GM18511 (cell line): Measurements from ENCODE around the gene FLII.

Experiments used
- ATAC-seq: cut with Tn5 transposase; IDR thresholded peaks from one replicate; pipeline ENCODE4 v1.9.1; 2021; ENCODE audit warnings: mild to moderate bottlenecking, moderate library complexity; ENCODE audit not compliant: unreplicated experiment

FLII gene

DNA sequence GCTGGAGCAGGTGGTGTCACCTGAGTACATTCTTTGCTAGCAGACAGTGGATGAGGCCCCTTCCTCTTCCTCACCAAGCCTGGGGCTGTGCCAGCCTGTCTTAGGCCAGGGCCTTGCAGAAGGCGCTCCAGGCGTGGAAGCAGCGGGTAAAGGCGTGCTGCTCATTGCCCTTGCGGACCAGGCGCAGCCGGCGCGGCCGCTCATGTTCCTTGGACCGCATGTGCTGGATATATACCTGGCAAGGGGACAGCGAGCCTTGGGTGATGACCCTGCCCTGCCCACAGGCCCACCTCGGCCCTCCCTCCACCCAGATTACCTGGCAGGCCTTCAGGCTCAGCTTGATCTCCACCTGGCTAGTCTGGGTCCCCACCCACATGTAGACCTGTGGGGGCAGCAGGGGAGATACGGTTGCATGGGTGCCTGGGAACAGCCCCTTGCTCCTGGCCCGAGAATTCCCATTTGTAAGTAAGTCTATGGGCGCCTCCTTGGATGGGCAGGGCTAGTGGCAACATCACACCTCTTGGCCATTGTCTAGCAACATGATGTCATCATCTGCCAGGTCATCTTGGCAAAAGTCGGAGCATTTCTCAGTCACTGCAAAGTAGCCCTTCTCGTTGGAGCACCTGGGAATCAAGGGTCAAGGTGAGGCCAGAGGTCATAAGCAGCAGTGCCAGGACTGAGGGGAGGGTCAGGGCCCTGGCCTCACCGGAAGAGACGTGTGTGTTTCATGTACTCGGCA, 13.3 kb downstream of the FLII start:
- ATAC-seq: no peak

DNA sequence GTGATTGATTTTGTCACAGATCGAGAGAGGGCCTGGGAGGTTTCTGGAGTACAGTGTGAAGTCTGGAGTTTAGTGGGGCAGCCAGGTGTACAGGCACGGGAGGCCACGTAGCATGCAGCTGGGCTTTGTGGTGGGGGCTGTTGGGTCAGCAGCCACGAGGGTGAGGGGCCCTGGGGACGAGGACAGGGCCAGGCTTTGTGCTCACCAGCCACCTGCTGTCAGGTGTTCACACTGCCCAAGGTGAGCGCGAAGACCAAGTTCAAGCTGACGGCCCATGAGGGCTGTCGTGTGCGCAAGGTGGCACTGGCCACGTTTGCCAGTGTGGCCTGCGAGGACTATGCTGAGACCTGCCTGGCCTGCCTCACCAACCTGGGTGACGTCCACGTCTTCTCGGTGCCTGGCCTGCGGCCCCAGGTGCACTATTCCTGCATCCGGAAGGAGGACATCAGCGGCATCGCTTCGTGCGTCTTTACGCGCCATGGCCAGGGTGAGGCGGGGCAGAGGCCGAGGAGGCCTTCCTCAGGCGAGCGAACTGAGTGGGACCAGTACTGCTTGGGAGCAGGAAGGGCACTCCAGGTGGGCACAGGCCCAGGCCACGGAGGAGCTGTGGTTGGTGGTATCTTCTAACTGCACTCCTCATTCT, 17.2 kb downstream of the FLII start:
- ATAC-seq: no peak

DNA sequence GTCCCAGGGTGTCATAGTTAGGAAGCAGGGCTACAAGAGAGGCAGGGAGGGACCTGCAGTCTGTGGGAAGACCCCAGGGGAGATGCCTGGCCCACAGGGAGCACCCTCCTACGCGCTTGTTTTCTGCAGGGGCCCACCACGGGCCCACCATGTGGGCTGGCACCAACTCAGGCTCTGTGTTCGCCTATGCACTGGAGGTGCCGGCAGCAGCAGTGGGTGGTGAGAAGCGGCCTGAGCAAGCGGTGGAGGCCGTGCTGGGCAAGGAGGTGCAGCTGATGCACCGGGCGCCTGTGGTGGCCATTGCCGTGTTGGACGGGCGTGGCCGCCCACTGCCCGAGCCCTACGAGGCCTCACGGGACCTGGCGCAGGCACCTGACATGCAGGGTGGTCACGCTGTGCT, 18.1 kb downstream of the FLII start:
- ATAC-seq: no peak

DNA sequence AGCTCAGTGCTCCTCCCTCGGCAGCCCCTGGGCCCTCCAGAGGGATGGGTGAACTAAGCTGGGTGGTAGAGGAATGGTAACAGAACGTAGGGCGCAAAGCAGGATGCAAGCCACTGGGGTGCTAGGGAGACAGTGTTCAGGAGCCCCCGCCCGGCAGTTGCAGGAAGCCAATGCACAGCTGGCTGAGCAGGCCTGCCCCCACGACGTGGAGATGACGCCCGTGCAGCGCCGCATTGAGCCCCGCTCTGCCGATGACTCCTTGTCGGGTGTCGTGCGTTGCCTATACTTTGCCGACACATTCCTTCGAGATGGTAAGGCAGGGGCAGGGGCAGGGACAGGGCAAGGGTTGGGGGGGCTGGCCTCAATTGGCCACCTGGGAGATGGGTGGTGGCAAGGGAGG, 20.2 kb downstream of the FLII start:
- ATAC-seq: no peak

DNA sequence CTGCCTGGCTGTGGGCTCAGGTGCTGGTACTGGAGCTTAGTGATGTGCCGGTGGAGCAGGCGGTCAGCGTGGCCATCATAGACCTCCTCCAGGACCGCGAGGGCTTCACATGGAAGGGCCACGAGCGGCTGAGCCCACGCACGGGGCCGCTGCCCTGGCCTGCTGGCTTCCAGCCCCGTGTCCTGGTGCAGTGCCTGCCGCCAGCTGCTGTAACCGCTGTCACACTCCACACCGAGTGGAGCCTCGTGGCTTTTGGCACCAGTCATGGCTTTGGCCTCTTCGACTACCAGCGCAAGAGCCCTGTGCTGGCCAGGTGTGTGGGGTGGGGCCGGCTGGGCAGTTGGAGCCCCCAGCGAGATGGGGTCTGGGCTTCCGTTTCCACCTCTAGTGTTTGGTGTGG, 21.1 kb downstream of the FLII start:
- ATAC-seq: no peak

DNA sequence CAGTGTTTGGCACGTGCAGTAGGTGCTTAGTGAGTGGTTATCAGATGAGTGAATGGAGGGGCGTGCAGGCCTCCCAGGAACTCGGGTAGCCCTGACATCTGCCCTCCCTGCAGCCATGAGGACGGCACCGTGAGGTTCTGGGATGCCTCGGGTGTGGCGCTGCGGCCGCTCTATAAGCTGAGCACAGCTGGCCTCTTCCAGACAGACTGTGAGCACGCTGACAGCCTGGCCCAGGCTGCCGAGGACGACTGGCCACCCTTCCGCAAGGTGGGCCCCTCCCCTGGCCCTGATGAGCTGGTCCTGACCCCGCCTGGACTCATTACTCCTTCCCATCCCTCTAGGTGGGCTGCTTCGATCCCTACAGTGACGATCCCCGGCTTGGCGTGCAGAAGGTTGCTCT, 22.0 kb downstream of the FLII start:
- ATAC-seq: no peak

DNA sequence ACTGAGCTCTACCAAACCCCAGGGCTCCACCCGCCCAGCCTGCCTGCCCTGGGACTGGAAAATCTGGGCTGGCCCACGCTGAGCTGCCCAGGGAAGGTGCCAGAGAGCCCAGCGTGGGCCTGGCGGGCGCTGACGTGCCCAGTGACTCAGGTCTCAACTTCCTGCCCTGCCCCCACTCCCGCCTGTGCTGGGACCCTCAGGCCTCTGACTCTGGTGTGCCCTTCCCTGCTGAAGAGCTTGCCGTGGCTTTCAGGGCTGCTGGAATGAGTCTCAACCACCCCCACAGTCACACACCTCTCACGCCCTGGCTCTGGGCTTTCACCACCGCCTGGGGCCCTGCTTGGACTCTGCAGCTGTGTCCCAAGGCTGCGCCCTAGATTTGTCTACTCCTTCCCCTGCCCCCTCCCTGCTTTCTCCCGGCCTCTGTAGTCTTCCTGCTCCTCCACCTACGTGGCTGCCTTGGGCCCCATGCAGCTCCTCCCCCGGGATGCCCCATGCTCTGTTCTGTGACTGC, 22.7 kb downstream of the FLII start:
- ATAC-seq: no peak

DNA sequence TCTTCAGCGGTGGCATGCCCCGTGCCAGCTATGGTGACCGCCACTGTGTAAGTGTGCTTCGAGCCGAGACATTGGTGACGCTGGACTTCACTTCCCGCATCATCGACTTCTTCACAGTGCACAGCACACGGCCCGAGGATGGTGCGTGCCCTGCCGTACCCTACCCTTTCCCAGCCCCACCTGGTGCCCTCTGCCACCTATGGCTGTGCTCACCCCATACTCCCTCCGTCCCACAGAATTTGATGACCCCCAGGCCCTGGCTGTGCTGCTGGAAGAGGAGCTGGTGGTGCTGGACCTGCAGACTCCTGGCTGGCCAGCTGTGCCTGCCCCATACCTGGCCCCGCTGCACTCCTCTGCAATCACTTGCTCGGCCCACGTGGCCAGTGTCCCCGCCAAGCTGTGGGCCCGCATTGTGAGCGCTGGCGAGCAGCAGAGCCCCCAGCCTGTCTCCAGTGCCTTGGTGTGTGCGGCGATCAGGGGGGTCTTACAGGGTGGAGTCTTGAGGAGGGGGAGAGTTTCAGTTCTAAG, 23.6 kb downstream of the FLII start:
- ATAC-seq: no peak

DNA sequence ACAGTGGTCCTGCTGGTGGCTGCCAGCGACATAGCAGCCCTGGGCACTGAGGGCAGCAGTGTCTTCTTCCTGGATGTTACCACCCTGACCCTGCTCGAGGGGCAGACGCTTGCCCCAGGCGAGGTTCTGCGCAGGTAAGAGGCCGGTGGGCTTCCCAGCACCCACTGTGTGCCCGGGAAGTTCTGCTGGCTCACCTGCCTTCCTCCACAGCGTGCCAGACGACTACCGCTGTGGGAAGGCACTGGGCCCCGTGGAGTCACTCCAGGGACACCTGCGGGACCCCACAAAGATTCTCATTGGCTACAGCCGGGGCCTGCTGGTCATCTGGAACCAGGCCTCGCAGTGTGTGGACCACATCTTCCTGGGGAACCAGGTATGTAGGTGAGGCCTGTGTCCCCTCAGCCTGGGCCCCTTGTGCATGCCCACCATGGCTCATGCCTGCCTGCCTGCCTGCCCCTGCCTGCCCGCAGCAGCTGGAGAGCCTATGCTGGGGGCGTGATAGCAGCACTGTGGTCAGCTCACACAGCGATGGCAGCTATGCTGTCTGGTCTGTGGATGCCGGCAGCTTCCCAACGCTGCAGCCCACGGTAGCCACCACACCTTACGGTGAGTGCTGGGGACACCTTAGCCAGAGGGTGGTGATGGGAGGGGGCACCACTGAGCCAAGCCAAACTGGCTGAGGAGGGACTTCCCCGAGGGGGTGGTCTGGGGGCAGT, 24.6 kb downstream of the FLII start:
- ATAC-seq: no peak

DNA sequence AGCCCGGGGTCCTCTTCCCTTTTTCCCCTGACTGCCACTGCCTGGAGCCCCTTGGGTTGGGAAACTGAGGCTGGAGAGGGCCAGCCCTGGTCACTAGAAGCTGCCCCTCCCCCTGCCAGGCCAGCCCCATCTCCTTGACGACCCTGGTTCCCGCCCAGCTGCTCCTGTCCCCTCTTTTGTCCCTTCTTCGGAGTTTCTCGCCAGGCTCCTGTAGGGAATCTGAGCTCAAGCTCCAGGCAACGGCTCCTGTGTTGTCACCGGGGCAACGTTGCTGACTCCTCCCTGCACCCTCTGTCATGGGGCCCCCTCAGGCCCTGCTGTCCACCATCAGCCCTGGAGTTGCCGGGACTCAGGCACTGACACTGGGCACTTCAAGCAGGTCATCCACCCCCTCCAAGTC, 27.4 kb downstream of the FLII start:
- no peak for ATAC-seq

DNA sequence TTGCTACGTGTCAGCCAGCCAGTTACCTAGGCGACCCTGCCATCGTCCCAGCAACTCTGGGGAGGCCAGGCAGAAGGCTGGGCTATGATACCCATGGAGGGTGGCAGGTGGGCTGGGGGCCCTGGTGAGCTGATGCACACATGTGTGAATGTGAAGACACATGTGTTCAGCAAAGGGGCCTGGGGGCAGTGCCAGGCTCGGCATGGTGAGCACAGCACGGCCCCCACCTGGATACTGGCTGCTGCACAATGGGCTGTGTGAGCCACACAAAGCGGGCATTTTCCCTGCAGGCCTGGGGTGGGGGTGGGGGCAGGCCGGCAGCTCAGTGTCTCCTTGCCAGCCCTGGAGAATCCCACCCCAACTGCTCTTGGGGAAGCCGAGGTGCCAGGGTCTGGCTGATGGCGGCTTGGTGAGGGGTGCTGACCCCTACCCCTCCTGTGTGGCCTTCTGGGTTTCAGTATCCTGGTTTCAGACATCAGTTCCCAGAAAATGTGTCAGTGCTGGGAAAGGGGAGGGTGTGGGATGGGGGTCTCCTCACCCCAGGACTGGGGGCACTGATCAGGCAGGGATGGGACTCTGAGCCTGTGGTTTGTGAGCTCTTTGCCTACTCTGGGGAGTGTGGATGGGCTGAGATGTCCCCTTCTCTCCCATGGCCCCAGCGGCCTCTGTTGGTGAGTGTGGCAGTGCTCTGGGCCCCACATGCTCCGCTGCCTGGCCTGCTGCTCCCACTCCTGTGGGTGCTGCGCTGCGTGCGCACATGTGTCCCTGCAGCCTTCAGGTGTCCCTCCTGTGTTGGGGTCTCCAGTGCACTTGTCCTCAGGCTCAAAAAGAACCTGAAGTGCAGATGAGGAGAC, 28.0 kb downstream of the FLII start:
- no peak for ATAC-seq

DNA sequence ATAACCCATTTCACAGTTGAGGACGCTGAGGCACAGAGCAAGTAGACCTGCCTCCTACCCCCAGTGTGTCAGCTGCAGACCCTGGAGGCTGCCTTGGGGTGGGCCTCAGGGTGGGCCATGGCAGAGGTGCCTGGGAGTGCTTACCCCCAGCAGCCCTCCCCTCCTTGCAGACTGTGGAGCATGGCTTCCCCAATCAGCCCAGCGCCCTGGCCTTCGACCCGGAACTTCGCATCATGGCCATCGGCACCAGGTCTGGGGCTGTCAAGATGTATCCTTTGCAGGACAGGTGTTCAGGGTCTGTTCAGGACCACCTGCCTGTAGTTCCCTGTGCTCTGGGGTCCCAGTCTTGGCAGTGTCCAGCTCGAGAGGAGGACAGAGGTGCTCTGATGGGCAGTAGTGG, 28.8 kb downstream of the FLII start:
- ATAC-seq: no peak

DNA sequence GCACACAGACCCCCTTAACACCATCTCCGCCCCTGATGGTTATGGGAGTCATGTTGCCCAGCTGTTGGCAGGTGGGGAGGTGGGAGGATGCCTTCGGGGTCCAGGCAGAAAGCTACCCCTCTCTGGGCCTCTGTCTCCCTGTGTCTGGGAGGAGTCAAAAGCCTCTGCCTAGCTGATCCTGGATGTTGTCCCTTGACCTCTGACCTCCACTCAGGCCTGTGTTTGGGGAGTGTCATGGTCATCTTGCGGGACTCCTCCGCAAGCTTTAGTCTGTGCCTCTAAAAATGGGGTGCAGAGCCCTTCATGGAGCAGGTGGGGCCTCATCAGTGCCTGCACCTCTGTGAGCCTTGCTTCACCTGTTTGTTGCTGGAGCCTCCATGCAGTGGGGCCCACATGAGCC, 29.3 kb downstream of the FLII start:
- ATAC-seq: no peak

DNA sequence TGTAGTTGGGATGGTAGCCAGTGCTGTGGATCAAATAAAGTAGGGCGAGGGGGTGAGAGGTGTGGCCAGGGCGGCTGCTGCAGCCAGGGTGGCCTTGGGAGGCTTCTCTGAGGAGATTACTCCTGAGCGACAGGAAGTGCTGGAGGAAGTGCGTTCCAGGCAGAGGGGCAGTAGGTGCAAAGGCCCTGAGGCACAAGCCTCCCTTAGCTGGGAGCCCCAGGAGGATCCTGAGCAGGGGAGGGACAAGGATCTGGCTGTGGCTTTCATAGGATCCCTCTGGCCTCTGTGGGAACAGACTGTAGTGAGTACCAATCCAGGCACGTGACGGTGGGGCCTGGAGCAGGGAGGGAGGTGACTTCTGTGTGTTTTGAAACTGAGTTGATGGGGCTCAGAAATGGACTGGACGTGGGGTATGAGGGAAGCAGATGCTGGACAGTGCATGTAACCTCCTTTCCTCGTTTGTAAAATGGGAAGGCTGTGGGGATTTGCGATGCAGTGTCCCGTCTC, 30.3 kb downstream of the FLII start:
- no peak for ATAC-seq

DNA sequence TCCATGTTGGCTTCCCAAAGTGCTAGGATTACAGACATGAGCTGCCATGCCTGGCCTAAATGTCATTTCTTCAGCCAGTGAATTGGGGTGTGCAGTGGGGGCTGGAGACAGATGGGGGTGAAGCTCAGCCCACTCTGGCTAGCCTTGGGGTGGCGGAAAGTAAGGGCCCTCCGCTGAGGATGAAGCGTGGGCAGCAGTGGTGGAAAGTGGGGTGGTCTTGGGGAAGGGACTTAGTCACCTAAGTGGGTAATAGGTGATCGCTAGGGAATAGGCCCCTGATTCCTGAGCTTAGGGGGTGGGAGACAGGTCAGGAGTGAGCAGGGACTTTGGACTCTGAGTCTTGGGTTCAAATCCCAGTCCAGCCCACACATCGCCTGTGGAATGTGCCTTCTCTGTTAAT, 30.9 kb downstream of the FLII start:
- ATAC-seq: no peak

DNA sequence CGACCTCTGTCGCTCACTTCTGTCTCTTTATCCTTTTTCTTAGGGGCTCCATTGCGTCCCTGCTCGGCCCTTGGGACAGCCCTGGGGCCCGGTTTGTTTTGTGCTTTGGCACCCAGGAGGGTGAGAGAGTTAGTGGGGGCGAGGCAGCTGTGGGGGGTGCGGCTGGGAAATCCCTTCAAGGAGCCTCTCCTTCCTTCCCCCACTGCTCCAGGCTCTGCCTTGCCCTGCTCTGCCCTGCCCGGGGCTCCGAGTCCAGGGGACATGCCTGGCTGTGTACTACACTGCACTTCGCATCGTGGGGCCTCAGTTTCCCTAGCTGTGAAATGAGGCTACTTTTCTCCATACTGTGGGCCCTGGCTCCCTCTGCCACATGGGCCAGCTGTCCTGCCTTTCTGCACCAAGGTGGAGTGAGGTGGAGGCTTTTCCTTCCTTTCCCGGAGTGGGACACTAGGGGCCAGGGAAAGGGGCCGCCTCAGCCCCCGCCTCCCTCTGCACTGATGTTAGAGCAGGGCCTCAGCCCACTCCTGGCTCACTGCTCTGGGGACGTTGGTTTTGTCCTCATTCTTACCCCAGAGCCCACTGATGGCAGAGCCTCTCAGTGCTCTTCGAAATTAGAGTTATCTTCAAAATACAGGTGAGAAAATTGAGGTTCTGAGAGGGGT, 32.1 kb downstream of the FLII start:
- no peak for ATAC-seq

DNA sequence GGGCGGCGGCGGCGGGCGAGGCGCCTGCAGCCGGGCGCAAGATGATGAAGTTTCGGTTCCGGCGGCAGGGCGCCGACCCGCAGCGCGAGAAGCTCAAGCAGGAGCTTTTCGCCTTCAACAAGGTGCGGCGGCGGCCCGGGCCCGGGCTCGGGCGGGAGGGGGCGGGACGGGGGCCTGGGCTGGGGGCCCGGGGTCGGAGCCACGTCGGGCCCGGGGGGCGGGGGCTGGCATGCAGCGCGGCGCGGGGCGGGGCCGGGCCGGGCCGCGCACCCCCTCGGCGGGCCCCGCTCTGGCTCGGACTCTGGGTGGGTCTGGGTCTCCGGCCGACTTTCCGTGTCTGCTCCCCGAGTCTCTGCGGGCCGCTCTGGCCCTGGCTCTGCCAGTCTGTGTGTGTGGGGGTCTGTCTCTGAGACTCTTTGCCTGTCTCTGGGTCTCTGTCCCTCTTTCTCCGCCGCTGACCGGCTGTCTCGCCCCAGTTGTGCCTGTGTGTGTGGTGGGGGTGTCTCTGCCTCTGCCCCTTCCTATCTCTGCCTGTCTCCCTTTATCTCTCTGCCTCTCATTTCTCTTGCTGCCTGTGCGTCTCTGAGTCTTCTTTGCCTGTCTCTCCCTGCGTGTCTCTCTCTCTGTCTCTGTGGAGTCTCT, 32.8 kb downstream of the FLII start:
- peak; percentile 27 for ATAC-seq

DNA sequence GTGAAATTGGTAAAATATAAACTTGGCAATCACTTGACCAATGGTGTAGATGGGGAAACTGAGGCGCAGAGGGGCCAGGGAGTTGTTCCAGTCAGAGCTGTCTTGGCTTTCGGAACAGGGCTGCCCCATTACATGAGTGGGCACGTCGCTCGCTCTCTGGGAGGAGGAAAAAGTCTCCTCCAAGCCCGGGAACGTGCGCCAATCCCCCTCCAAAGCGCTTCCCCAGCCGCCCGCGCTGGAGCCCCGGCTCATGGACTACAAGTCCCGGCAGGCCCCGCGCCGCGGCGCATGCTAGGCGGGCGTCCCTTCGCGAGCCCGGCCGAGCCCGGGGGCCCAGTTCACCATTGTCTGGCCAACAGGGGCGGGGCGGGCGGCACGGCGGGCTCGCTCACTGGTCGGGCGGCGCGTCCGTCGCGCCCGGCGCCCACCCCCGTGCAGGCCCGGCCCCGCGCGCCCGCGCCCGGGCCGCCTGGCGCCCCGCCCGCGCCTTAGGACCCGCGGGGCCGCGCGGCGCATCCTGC, 33.4 kb downstream of the FLII start, which contains the start of gene LLGL1:
LLGL1 (plus strand) TSS at position 515 of the 521 bp plus-strand sequence. CDS start 48 bp downstream, outside the sequence.
- ATAC-seq: peak; percentile 91
